OCI-LY1 (cell line): ENCODE measurements around the gene HIVEP2.

Experiments
- EZH2 ChIP-seq: fragments of 200-600 bp; sonication (generic), shearing (Covaris generic); IDR thresholded peaks from 2 replicates; pipeline ENCODE4 v1.8.0; 2017; ENCODE audit warnings: borderline replicate concordance, mixed run types, mild to moderate bottlenecking, antibody characterized with exemption, low read length, moderate library complexity, mixed read lengths
- TF ChIP-seq, protein P1 (sequence below): fragments of 200-600 bp; sonication (generic), shearing (Covaris generic); IDR thresholded peaks from 2 replicates; pipeline ENCODE4 v1.5.1; 2017; ENCODE audit warnings: mild to moderate bottlenecking, antibody characterized with exemption, low read length, moderate library complexity, mixed read lengths

GRCh38 chr6:142718667-142719191, 226.2 kb downstream of the HIVEP2 start:
- TF ChIP-seq, protein P1, sequence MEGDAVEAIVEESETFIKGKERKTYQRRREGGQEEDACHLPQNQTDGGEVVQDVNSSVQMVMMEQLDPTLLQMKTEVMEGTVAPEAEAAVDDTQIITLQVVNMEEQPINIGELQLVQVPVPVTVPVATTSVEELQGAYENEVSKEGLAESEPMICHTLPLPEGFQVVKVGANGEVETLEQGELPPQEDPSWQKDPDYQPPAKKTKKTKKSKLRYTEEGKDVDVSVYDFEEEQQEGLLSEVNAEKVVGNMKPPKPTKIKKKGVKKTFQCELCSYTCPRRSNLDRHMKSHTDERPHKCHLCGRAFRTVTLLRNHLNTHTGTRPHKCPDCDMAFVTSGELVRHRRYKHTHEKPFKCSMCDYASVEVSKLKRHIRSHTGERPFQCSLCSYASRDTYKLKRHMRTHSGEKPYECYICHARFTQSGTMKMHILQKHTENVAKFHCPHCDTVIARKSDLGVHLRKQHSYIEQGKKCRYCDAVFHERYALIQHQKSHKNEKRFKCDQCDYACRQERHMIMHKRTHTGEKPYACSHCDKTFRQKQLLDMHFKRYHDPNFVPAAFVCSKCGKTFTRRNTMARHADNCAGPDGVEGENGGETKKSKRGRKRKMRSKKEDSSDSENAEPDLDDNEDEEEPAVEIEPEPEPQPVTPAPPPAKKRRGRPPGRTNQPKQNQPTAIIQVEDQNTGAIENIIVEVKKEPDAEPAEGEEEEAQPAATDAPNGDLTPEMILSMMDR, result no peak
- TF ChIP-seq EZH2, result no peak
